Keratinocyte (primary cell): ENCODE measurements around the gene KCNK10.

Source experiments
- EZH2 ChIP-seq: IDR thresholded peaks from one replicate; pipeline ENCODE4 v1.6.1; 2012; ENCODE audit warnings: inconsistent platforms, mild to moderate bottlenecking, low read length, moderate library complexity
- TF ChIP-seq, protein P1 (sequence below), 3 experiments: IDR thresholded peaks in 1 of 3; conservative IDR thresholded peaks in 1 of 3; optimal IDR thresholded peaks in 1 of 3; 2 replicates in 2 of 3; 3 replicates in 1 of 3; pipeline versions ENCODE3 to v1.5.1; 2011; ENCODE audit warnings: low read length in 3 of 3, mild to moderate bottlenecking in 3 of 3, moderate library complexity in 2 of 3, control low read depth in 1 of 3, inconsistent platforms in 1 of 3; ENCODE audit not compliant: insufficient read depth in 2 of 3; ENCODE audit errors: extremely low read depth in 1 of 3

DNA sequence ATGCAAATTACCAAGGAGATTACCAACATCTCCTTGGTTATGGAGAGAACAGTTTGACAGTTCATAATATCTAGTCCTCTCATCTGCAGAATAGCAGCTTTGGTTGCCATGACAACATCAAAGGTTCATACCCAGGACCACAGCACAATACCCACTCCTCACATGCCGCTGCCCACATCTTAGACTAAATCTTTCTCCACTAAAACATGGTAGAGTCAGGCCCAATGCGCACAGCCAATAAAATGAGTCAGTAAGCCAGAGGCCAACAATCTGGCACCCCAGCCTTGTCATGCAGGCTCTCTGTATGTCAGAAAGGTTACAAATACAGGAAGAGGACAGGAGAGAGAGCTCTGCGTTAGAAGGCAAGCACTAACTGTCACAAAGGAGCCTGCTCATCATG, 70.6 kb downstream of the KCNK10 start:
- TF ChIP-seq, protein P1, sequence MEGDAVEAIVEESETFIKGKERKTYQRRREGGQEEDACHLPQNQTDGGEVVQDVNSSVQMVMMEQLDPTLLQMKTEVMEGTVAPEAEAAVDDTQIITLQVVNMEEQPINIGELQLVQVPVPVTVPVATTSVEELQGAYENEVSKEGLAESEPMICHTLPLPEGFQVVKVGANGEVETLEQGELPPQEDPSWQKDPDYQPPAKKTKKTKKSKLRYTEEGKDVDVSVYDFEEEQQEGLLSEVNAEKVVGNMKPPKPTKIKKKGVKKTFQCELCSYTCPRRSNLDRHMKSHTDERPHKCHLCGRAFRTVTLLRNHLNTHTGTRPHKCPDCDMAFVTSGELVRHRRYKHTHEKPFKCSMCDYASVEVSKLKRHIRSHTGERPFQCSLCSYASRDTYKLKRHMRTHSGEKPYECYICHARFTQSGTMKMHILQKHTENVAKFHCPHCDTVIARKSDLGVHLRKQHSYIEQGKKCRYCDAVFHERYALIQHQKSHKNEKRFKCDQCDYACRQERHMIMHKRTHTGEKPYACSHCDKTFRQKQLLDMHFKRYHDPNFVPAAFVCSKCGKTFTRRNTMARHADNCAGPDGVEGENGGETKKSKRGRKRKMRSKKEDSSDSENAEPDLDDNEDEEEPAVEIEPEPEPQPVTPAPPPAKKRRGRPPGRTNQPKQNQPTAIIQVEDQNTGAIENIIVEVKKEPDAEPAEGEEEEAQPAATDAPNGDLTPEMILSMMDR (optimal IDR thresholded peaks at IDR 0.05 in 1 of 3, IDR thresholded peaks at IDR 0.05 in 1 of 3, conservative IDR thresholded peaks at IDR 0.05 in 1 of 3; ENCODE audit: extremely low read depth in 1 of 3, insufficient read depth in 2 of 3, low read length in 3 of 3), result no peak
- TF ChIP-seq EZH2, result no peak
